ENCODE data around the gene DSTYK. TPM values are rescaled to one million over a fixed set of nuclear protein-coding genes. Genes with fewer than 3 reads are reported as not detected.

The DSTYK gene
- total and polyA plus RNA-seq, 7 donors: 1.6 to 13.3 (median 9.1) TPM

DNA sequence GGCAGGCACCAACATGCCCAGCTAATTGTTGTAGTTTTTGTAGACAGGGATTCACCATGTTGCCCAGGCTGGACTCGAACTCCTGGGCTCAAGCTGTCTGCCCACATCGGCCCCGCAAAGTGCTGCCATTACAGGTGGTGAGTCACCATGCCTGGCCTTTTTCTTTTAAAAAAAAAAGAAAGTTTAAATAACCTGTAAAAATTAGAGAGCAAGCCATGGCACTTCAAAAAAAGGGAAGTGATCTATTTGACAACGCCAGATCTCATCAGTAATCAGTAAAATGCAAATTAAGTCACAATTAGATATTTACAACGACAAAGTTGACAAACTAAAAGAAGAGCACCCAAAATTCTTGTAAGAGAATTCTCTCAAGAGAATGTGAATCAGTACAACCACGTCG lies 86.8 kb downstream of the DSTYK start:
- no peak for DNase-seq
- H3K4me3 ChIP-seq: no peak overlapping the region
- H3K36me3 ChIP-seq: no peaks in the 10 kb centered on the region
- H3K4me1 ChIP-seq: peaks cover 0 to 24% (median 18%) of the 10 kb centered on the region in 4 donors
- no peak overlapping the region for H3K27ac ChIP-seq
- H3K27me3 ChIP-seq: no peaks in the 10 kb centered on the region
- WGBS, 2 donors: 74 to 83% methylated on average over 7 of the region's 7 CpGs
- no peaks in the 10 kb centered on the region for H3K9me3 ChIP-seq
- intact Hi-C loops (cut with DNase I): loop anchor here (5.0 kb wide), 1 partner anchor 133 kb away; no protein-coding TSS in a partner anchor
- TF ChIP-seq EP300 (IDR thresholded peaks at IDR 0.05) (no peak), POLR2A (IDR thresholded peaks at IDR 0.05) (no peak), POLR2AphosphoS5 (IDR thresholded peaks at IDR 0.05) (no peak)
- TF ChIP-seq, protein P1, sequence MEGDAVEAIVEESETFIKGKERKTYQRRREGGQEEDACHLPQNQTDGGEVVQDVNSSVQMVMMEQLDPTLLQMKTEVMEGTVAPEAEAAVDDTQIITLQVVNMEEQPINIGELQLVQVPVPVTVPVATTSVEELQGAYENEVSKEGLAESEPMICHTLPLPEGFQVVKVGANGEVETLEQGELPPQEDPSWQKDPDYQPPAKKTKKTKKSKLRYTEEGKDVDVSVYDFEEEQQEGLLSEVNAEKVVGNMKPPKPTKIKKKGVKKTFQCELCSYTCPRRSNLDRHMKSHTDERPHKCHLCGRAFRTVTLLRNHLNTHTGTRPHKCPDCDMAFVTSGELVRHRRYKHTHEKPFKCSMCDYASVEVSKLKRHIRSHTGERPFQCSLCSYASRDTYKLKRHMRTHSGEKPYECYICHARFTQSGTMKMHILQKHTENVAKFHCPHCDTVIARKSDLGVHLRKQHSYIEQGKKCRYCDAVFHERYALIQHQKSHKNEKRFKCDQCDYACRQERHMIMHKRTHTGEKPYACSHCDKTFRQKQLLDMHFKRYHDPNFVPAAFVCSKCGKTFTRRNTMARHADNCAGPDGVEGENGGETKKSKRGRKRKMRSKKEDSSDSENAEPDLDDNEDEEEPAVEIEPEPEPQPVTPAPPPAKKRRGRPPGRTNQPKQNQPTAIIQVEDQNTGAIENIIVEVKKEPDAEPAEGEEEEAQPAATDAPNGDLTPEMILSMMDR (IDR thresholded peaks at IDR 0.05): no peak

DNA sequence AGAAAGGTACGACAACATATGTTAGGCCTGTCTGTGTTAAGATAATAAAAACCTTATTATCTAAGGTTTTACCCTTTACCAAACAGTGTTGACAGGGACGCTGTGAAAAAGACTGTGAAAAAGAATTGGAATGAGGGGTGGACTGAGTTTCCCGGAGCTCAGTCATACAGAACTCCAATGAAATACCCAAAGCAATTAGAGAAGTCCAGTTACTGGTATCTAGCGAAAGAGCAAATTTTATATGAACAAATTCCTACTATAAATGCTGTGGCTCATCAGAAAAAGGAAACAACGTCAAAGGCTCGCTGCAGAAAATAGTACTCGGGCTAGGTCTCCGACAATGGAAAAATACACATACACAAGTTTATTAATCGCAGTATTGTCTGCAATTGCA lies 89.0 kb downstream of the DSTYK start:
- DNase-seq: no peak
- no peak for TF ChIP-seq EP300 (IDR thresholded peaks at IDR 0.05)
- TF ChIP-seq POLR2AphosphoS5 (IDR thresholded peaks at IDR 0.05): no peak
- TF ChIP-seq, protein P1 (IDR thresholded peaks at IDR 0.05): no peak
- TF ChIP-seq POLR2A (IDR thresholded peaks at IDR 0.05): no peak
- H3K27me3 ChIP-seq: no peaks in the 10 kb centered on the region
- 6 to 16% methylated on average over 9 of the region's 9 CpGs for WGBS, 2 donors
- intact Hi-C loops (cut with DNase I): loop anchor here (5.0 kb wide), 1 partner anchor 135 kb away; no protein-coding TSS in a partner anchor
- H3K9me3 ChIP-seq: no peaks in the 10 kb centered on the region
- H3K27ac ChIP-seq: peak overlapping the region; percentile 88 to 93 (median 91)
- peaks cover 0 to 31% (median 23%) of the 10 kb centered on the region in 4 donors for H3K4me1 ChIP-seq
- H3K36me3 ChIP-seq: peaks cover 0 to 10% (median 0%) of the 10 kb centered on the region in 4 donors
- peak overlapping the region; percentile 80 to 95 (median 90) for H3K4me3 ChIP-seq

DNA sequence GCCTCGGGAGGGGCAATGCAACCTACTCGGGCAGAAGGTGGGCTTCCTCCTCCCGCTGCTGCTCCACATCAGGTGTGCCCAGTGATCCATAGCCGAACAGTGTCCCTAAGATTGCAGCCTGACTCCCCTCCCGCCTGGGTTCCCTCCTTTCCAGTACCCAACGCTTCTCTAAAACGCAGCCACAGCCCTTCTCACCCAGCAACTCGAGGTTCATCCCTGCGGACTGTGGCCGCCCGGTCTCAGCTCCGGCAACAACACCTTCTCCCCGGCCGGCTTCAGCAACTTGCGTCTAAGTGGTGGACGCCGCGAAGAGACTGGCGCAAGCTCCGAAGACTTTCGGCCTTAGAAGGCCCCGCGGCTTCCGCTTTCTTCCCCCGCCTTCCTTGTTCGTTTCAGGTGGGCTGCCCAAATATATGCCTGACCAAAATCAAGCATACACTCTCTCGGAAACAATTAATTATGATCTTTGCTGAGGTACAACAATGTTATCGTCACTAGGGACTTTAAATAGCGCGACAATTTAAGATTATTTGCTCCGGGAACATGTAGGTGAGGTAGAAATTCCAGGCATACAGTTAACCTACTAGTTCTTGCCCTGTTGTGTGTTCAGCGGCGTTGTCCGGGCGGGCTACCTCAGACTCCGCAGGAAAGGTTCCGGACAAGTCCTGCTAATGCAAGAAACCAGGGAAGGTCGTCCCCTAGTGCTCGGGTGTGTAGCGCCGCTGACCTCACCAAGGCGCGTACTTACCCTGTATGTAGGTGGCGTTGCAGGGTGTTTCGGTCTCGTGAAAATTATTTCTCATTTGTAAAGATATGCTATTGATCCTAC lies 89.6 kb downstream of the DSTYK start, which contains the start of gene RBBP5:
TSS of gene RBBP5 (minus strand) at position 319 of the 829 bp plus-strand sequence. CDS start at position 214, 105 bp downstream.
- peak; percentile 97 for DNase-seq
- intact Hi-C loops (cut with DNase I): loop anchor here (5.0 kb wide), 1 partner anchor 135 kb away; no protein-coding TSS in a partner anchor
- no peaks in the 10 kb centered on the region for H3K9me3 ChIP-seq
- H3K4me3 ChIP-seq: peak within 1 kb of the TSS; percentile 80 to 95 (median 90)
- H3K27ac ChIP-seq: peak within 1 kb of the TSS; percentile 88 to 93 (median 91)
- H3K36me3 ChIP-seq: peaks cover 0 to 13% (median 0%) of the 10 kb centered on the region in 4 donors
- no peaks in the 10 kb centered on the region for H3K27me3 ChIP-seq
- H3K4me1 ChIP-seq: peaks cover 0 to 31% (median 23%) of the 10 kb centered on the region in 4 donors
- 0% methylated on average over 46 of the region's 46 CpGs for WGBS, 2 donors
- TF ChIP-seq EP300 (IDR thresholded peaks at IDR 0.05): no peak
- peak; percentile 78 to 96 (median 88) for TF ChIP-seq POLR2AphosphoS5 (IDR thresholded peaks at IDR 0.05)
- peak; percentile 69 to 73 for TF ChIP-seq POLR2A (IDR thresholded peaks at IDR 0.05)
- TF ChIP-seq, protein P1 (IDR thresholded peaks at IDR 0.05): peak; percentile 49 to 68 (median 56)

DNA sequence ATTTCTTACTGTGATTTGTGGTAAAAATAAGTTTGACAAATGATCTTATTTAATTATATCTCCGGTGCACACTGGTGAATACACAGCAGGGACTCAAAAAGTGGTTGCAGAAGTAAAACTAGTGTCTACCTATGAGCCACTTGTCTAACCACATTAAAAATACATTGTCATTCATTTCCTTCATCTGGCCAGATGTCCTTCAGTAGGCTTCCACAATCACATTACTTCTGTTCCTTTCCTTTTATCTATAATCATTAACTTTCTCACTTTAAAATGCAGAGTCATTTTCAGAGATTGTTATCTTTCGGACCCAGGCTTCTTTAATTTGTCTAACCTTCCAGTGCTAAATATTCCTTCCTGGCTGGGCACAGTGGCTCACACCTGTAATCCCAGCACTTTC lies 92.8 kb downstream of the DSTYK start:
- Histone ChIP-seq H3K27me3 (no peaks in the 10 kb centered on the region), H3K36me3 (peaks cover 0 to 33% (median 10%) of the 10 kb centered on the region in 4 donors), H3K4me1 (peaks cover 0 to 31% (median 23%) of the 10 kb centered on the region in 4 donors), H3K4me3 (no peak overlapping the region), H3K27ac (no peak overlapping the region), H3K9me3 (no peaks in the 10 kb centered on the region)
- 61 to 63% methylated on average over 2 of the region's 2 CpGs for WGBS, 2 donors
- DNase-seq: no peak
- intact Hi-C loops (cut with DNase I): no loop called here
- TF ChIP-seq, protein P1 (IDR thresholded peaks at IDR 0.05): no peak
- no peak for TF ChIP-seq POLR2AphosphoS5 (IDR thresholded peaks at IDR 0.05)
